Stimulated activated CD8-positive, alpha-beta memory T cell treated with anti-CD3 and anti-CD28 coated beads, Interleukin-12 subunit alpha, Interleukin-12 subunit beta, amount 100 ng/mL, for 24 hours (primary cell): Measurements from ENCODE around the gene SLC4A4.

Experiments used
- DNase-seq: peaks from one replicate; pipeline ENCODE4 v3.0.0-alpha.2; 2020; ENCODE audit errors: extremely low read depth

SLC4A4 gene

GRCh38 chr4:71338846-71339593 lies at the start of gene SLC4A4:
Gene SLC4A4 (plus strand): TSS chr4:71339020.
- DNase-seq = no peak

GRCh38 chr4:71290074-71290473 lies 48.7 kb upstream of the SLC4A4 start:
- no peak for DNase-seq

- DNase-seq = no peak
Observed at GRCh38 chr4:71290476-71290875, 48.3 kb upstream of the SLC4A4 start.

GRCh38 chr4:71292228-71292627 lies 46.6 kb upstream of the SLC4A4 start:
- no peak for DNase-seq

GRCh38 chr4:71293705-71294104 lies 45.1 kb upstream of the SLC4A4 start:
- DNase-seq = no peak

GRCh38 chr4:71294301-71294700 lies 44.5 kb upstream of the SLC4A4 start:
- DNase-seq = no peak

GRCh38 chr4:71296945-71297344 lies 41.9 kb upstream of the SLC4A4 start:
- no peak for DNase-seq

GRCh38 chr4:71300362-71300761 lies 38.5 kb upstream of the SLC4A4 start:
- no peak for DNase-seq

- no peak for DNase-seq
Observed at GRCh38 chr4:71300964-71301363, 37.9 kb upstream of the SLC4A4 start.

GRCh38 chr4:71303287-71303686 lies 35.5 kb upstream of the SLC4A4 start:
- no peak for DNase-seq

GRCh38 chr4:71303850-71304249 lies 35.0 kb upstream of the SLC4A4 start:
- DNase-seq = no peak

- DNase-seq = no peak
Observed at GRCh38 chr4:71304289-71304850, 34.5 kb upstream of the SLC4A4 start.

GRCh38 chr4:71307729-71308128 lies 31.1 kb upstream of the SLC4A4 start:
- no peak for DNase-seq

GRCh38 chr4:71322425-71322824 lies 16.4 kb upstream of the SLC4A4 start:
- DNase-seq = no peak

GRCh38 chr4:71333368-71333767 lies 5.5 kb upstream of the SLC4A4 start:
- DNase-seq = no peak

GRCh38 chr4:71333960-71334359 lies 4.9 kb upstream of the SLC4A4 start:
- DNase-seq = no peak

- no peak for DNase-seq
Observed at GRCh38 chr4:71334465-71334882, 4.3 kb upstream of the SLC4A4 start.

GRCh38 chr4:71343670-71344466 lies 5.0 kb downstream of the SLC4A4 start:
- DNase-seq = no peak

- no peak for DNase-seq
Observed at GRCh38 chr4:71346710-71347109, 7.9 kb downstream of the SLC4A4 start.

GRCh38 chr4:71348586-71348985 lies 9.8 kb downstream of the SLC4A4 start:
- DNase-seq = no peak

- DNase-seq = no peak
Observed at GRCh38 chr4:71355045-71355444, 16.2 kb downstream of the SLC4A4 start.

- no peak for DNase-seq
Observed at GRCh38 chr4:71355971-71356370, 17.2 kb downstream of the SLC4A4 start.
